NB4 (cell line): ENCODE results near the gene ZNF408.

Source experiments
- POLR2A ChIP-seq: IDR thresholded peaks from 2 replicates; pipeline ENCODE4 v1.6.1; 2011; ENCODE audit warnings: mild to moderate bottlenecking; ENCODE audit not compliant: insufficient read length; ENCODE audit errors: extremely low read depth
- TF ChIP-seq, protein P1 (sequence below): IDR thresholded peaks from 2 replicates; pipeline ENCODE4 v1.6.1; 2011; ENCODE audit warnings: low read depth, low read length
- TF ChIP-seq, protein P2 (sequence below): IDR thresholded peaks from one replicate; pipeline ENCODE4 v1.5.1; 2012; ENCODE audit warnings: low read depth, low read length

DNA sequence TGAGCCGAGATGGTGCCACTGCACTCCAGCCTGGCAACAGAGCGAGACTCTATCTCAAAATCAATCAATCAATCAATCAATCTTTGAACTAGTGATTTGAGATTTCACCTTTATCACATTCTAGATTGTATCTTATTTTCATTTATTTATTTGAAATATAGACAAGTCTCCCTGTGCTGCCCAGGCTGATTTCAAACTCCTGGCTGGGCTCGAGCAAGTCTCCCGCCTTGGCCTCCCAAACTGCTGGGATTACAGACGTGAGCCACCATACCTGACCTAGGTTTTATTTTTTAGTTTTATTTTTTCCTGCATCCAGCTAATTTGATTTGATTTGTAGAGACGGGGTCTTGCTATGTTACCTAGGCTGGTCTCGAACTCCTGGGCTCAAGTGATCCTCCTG is 35.3 kb downstream of the ZNF408 start:
- TF ChIP-seq, protein P1, sequence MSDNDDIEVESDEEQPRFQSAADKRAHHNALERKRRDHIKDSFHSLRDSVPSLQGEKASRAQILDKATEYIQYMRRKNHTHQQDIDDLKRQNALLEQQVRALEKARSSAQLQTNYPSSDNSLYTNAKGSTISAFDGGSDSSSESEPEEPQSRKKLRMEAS, result no peak
- TF ChIP-seq POLR2A, result no peak
- TF ChIP-seq, protein P2, sequence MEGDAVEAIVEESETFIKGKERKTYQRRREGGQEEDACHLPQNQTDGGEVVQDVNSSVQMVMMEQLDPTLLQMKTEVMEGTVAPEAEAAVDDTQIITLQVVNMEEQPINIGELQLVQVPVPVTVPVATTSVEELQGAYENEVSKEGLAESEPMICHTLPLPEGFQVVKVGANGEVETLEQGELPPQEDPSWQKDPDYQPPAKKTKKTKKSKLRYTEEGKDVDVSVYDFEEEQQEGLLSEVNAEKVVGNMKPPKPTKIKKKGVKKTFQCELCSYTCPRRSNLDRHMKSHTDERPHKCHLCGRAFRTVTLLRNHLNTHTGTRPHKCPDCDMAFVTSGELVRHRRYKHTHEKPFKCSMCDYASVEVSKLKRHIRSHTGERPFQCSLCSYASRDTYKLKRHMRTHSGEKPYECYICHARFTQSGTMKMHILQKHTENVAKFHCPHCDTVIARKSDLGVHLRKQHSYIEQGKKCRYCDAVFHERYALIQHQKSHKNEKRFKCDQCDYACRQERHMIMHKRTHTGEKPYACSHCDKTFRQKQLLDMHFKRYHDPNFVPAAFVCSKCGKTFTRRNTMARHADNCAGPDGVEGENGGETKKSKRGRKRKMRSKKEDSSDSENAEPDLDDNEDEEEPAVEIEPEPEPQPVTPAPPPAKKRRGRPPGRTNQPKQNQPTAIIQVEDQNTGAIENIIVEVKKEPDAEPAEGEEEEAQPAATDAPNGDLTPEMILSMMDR, result no peak
